Muscle layer of colon (tissue), 2 donors: Measurements from ENCODE around the gene WNT1.
A peak's percentile ranks its signal among the peaks of the same experiment; 100 is the strongest.

Experiments
- H3K27ac ChIP-seq: one replicate; pipeline ENCODE4 v1.7.0; 2013; ENCODE audit warnings: low read depth, mild to moderate bottlenecking, low read length, moderate library complexity
- H3K27me3 ChIP-seq, 2 donors: one replicate each; pipeline ENCODE4 v1.7.0; 2013; ENCODE audit warnings: low read length in 2 of 2, mild to moderate bottlenecking in 2 of 2; ENCODE audit not compliant: insufficient read depth in 2 of 2, control insufficient read depth in 1 of 2
- H3K36me3 ChIP-seq: one replicate; pipeline ENCODE4 v1.7.0; 2013; ENCODE audit warnings: mild to moderate bottlenecking, low read length; ENCODE audit not compliant: insufficient read depth
- H3K4me1 ChIP-seq: one replicate; pipeline ENCODE4 v1.7.0; 2013; ENCODE audit warnings: mild to moderate bottlenecking, low read length; ENCODE audit not compliant: insufficient read depth
- H3K4me3 ChIP-seq, 2 donors: one replicate each; pipeline ENCODE4 v1.7.0; 2013; ENCODE audit warnings: low read length in 2 of 2, low read depth in 1 of 2, mild to moderate bottlenecking in 1 of 2, moderate library complexity in 1 of 2
- H3K9ac ChIP-seq: one replicate; pipeline ENCODE4 v1.7.0; 2013; ENCODE audit warnings: low read length
- H3K9me3 ChIP-seq: one replicate; pipeline ENCODE4 v1.7.0; 2013; ENCODE audit warnings: mild to moderate bottlenecking, low read length
- donor health status: abdominal sarcoma.
- donor health status: Adenocarcinoma of cecum.

The WNT1 gene

GRCh38 chr12:48965298-48965838, 12.8 kb upstream of the WNT1 start:
- Histone ChIP-seq H3K9ac (no peak overlapping the region), H3K27ac (no peak overlapping the region), H3K27me3 (peaks cover 2 to 13% of the 10 kb centered on the region in 2 donors), H3K4me1 (peaks cover 6% of the 10 kb centered on the region), H3K36me3 (no peaks in the 10 kb centered on the region), H3K9me3 (no peaks in the 10 kb centered on the region), H3K4me3 (no peak overlapping the region)

GRCh38 chr12:48966177-48966895, 11.8 kb upstream of the WNT1 start:
- Histone ChIP-seq H3K4me1 (peaks cover 11% of the 10 kb centered on the region), H3K9ac (no peak overlapping the region), H3K9me3 (no peaks in the 10 kb centered on the region), H3K27me3 (peaks cover 12 to 23% of the 10 kb centered on the region in 2 donors), H3K4me3 (no peak overlapping the region), H3K36me3 (no peaks in the 10 kb centered on the region), H3K27ac (no peak overlapping the region)

- Histone ChIP-seq H3K27me3 (peaks cover 28 to 40% of the 10 kb centered on the region in 2 donors), H3K4me3 (no peak overlapping the region), H3K27ac (no peak overlapping the region)
Observed at GRCh38 chr12:48967991-48968390, 10.1 kb upstream of the WNT1 start.

GRCh38 chr12:48968467-48968866, 9.7 kb upstream of the WNT1 start:
- Histone ChIP-seq H3K4me1 (peaks cover 12% of the 10 kb centered on the region), H3K27ac (no peak overlapping the region), H3K9ac (no peak overlapping the region), H3K4me3 (no peak overlapping the region), H3K9me3 (no peaks in the 10 kb centered on the region), H3K27me3 (peaks cover 33 to 44% of the 10 kb centered on the region in 2 donors), H3K36me3 (no peaks in the 10 kb centered on the region)

More at GRCh38 chr12:48967991-48968390, 10.1 kb upstream of the WNT1 start:
- Histone ChIP-seq H3K9me3 (no peaks in the 10 kb centered on the region), H3K36me3 (no peaks in the 10 kb centered on the region), H3K4me1 (peaks cover 12% of the 10 kb centered on the region), H3K9ac (no peak overlapping the region)

- Histone ChIP-seq H3K9me3 (no peaks in the 10 kb centered on the region), H3K9ac (no peak overlapping the region), H3K4me1 (peaks cover 12% of the 10 kb centered on the region), H3K4me3 (no peak overlapping the region), H3K36me3 (no peaks in the 10 kb centered on the region), H3K27me3 (peaks cover 41 to 52% of the 10 kb centered on the region in 2 donors), H3K27ac (no peak overlapping the region)
Observed at GRCh38 chr12:48969160-48969771, 8.9 kb upstream of the WNT1 start.

GRCh38 chr12:48969833-48970701, 8.1 kb upstream of the WNT1 start:
- H3K36me3 ChIP-seq = no peaks in the 10 kb centered on the region
- peaks cover 12% of the 10 kb centered on the region for H3K4me1 ChIP-seq
- no peak overlapping the region for H3K4me3 ChIP-seq
- H3K9me3 ChIP-seq = no peaks in the 10 kb centered on the region
- H3K27ac ChIP-seq = no peak overlapping the region
- peaks cover 43 to 58% of the 10 kb centered on the region in 2 donors for H3K27me3 ChIP-seq
- no peak overlapping the region for H3K9ac ChIP-seq

GRCh38 chr12:48970702-48971334, 7.3 kb upstream of the WNT1 start:
- Histone ChIP-seq H3K27me3 (peaks cover 47 to 61% of the 10 kb centered on the region in 2 donors), H3K4me1 (peaks cover 12% of the 10 kb centered on the region), H3K27ac (no peak overlapping the region), H3K9me3 (no peaks in the 10 kb centered on the region), H3K4me3 (peak overlapping the region; percentile 23 to 43), H3K36me3 (no peaks in the 10 kb centered on the region), H3K9ac (no peak overlapping the region)

GRCh38 chr12:48972213-48972951, 5.7 kb upstream of the WNT1 start:
- Histone ChIP-seq H3K4me1 (peaks cover 12% of the 10 kb centered on the region), H3K9ac (no peak overlapping the region), H3K4me3 (no peak overlapping the region), H3K27ac (no peak overlapping the region), H3K36me3 (no peaks in the 10 kb centered on the region), H3K27me3 (peaks cover 53 to 76% of the 10 kb centered on the region in 2 donors), H3K9me3 (no peaks in the 10 kb centered on the region)

- H3K36me3 ChIP-seq = no peaks in the 10 kb centered on the region
- no peak overlapping the region for H3K4me3 ChIP-seq
- H3K27ac ChIP-seq = no peak overlapping the region
- H3K27me3 ChIP-seq = peaks cover 58 to 83% of the 10 kb centered on the region in 2 donors
- H3K4me1 ChIP-seq = peaks cover 12% of the 10 kb centered on the region
- H3K9ac ChIP-seq = no peak overlapping the region
- no peaks in the 10 kb centered on the region for H3K9me3 ChIP-seq
Observed at GRCh38 chr12:48972952-48973483, 5.1 kb upstream of the WNT1 start.

- H3K4me1 ChIP-seq = peaks cover 13% of the 10 kb centered on the region
- H3K27ac ChIP-seq = no peak overlapping the region
- H3K4me3 ChIP-seq = no peak overlapping the region
- H3K27me3 ChIP-seq = peaks cover 58 to 88% of the 10 kb centered on the region in 2 donors
- H3K36me3 ChIP-seq = no peaks in the 10 kb centered on the region
- no peak overlapping the region for H3K9ac ChIP-seq
- no peaks in the 10 kb centered on the region for H3K9me3 ChIP-seq
Observed at GRCh38 chr12:48973531-48973930, 4.6 kb upstream of the WNT1 start.
